ENCODE data around the gene BPIFB2.

- no peak for TF ChIP-seq POLR2AphosphoS5 (IDR thresholded peaks at IDR 0.05; ENCODE audit: insufficient read depth in 1 of 2, low read depth in 1 of 2)
- no peak for TF ChIP-seq CTCF (IDR thresholded peaks at IDR 0.05)
- no peak for TF ChIP-seq POLR2A (IDR thresholded peaks at IDR 0.05)
Measured at GRCh38 chr20:32980990-32981389, 26.5 kb upstream of the BPIFB2 start.
